GM23338 (cell line): ENCODE results near the gene KLHL36. TPM values are rescaled to one million over a fixed set of nuclear protein-coding genes. Genes with fewer than 3 reads are reported as not detected.

Source experiments
- ATAC-seq: fragments of 200-7000 bp; cut with Tn5 transposase; 3 replicates; pipeline ENCODE4 v1.9.1; 2020
- DNase-seq: peaks from one replicate; pipeline ENCODE4 v3.0.0-alpha.2; 2015; ENCODE audit warnings: low spot score
- H2AFZ ChIP-seq: fragments of 200-600 bp; sonication (generic); 2 replicates; pipeline ENCODE4 v1.8.0; 2016; ENCODE audit warnings: antibody characterized with exemption, mild to moderate bottlenecking, moderate library complexity
- H3F3A ChIP-seq: fragments of 200-600 bp; sonication (generic); replicated peaks from 2 replicates; pipeline ENCODE4 v1.8.0; 2017; ENCODE audit warnings: antibody characterized with exemption, mixed run types, low read depth
- H3K27ac ChIP-seq: fragments of 200-600 bp; sonication (generic); 2 replicates; pipeline ENCODE4 v1.6.1; 2016; ENCODE audit warnings: low read depth
- H3K27me3 ChIP-seq: fragments of 200-600 bp; sonication (generic); 2 replicates; pipeline ENCODE4 v1.8.0; 2016; ENCODE audit warnings: mild to moderate bottlenecking, mixed run types, moderate library complexity; ENCODE audit not compliant: insufficient read depth
- H3K36me3 ChIP-seq: fragments of 200-600 bp; sonication (generic); 2 replicates; pipeline ENCODE4 v1.8.0; 2016; ENCODE audit warnings: mild to moderate bottlenecking; ENCODE audit not compliant: insufficient read depth
- H3K4me1 ChIP-seq: fragments of 200-600 bp; sonication (generic); 2 replicates; pipeline ENCODE4 v1.8.0; 2016; ENCODE audit warnings: mild to moderate bottlenecking, moderate library complexity; ENCODE audit not compliant: insufficient read depth
- H3K4me2 ChIP-seq: fragments of 200-600 bp; sonication (generic); 2 replicates; pipeline ENCODE4 v1.7.1; 2017; ENCODE audit warnings: mixed run types
- H3K4me3 ChIP-seq: fragments of 200-600 bp; sonication (generic); 2 replicates; pipeline ENCODE4 v1.6.1; 2016; ENCODE audit warnings: mixed run types
- H3K79me2 ChIP-seq: fragments of 200-600 bp; sonication (generic); replicated peaks from 2 replicates; pipeline ENCODE4 v1.8.0; 2017; ENCODE audit warnings: mild to moderate bottlenecking; ENCODE audit not compliant: insufficient read depth
- H3K9me2 ChIP-seq: fragments of 200-600 bp; sonication (generic); 2 replicates; pipeline ENCODE4 v1.8.0; 2017; ENCODE audit not compliant: insufficient read depth
- H4K20me1 ChIP-seq: fragments of 200-600 bp; sonication (generic); replicated peaks from 2 replicates; pipeline ENCODE4 v1.8.0; 2017; ENCODE audit warnings: mild to moderate bottlenecking; ENCODE audit not compliant: insufficient read depth
- H3K27ac Mint-ChIP-seq: 2 replicates; pipeline ENCODE4 v1.8.0; 2020; ENCODE audit warnings: inconsistent platforms, mild to moderate bottlenecking, moderate library complexity, mixed read lengths
- H3K27me3 Mint-ChIP-seq: 3 replicates; pipeline ENCODE4 v1.8.0; 2022; ENCODE audit warnings: low read depth, mild to moderate bottlenecking, moderate library complexity, mixed read lengths, inconsistent platforms; ENCODE audit not compliant: insufficient read depth, poor library complexity
- H3K36me3 Mint-ChIP-seq: 3 replicates; pipeline ENCODE4 v1.8.0; 2021; ENCODE audit warnings: low read depth, mild to moderate bottlenecking, inconsistent platforms, moderate library complexity, mixed read lengths
- H3K4me1 Mint-ChIP-seq: 3 replicates; pipeline ENCODE4 v1.8.0; 2020; ENCODE audit warnings: mild to moderate bottlenecking, inconsistent platforms, mixed read lengths
- H3K4me3 Mint-ChIP-seq: 3 replicates; pipeline ENCODE4 v1.8.0; 2021; ENCODE audit warnings: moderate library complexity, mild to moderate bottlenecking, inconsistent platforms, mixed read lengths
- H3K9me3 Mint-ChIP-seq: 3 replicates; pipeline ENCODE4 v1.8.0; 2020; ENCODE audit warnings: moderate library complexity, mild to moderate bottlenecking, inconsistent platforms, mixed read lengths
- CREB1 ChIP-seq: fragments of 250-450 bp; sonication (Bioruptor Pico); IDR thresholded peaks from 2 replicates; pipeline ENCODE4 v1.5.0; 2020; ENCODE audit warnings: low read depth, mild to moderate bottlenecking, moderate library complexity
- CTCF ChIP-seq, 2 experiments: fragments of 200-600 bp in 1 of 2; sonication (generic) in 1 of 2; conservative IDR thresholded peaks; 2 replicates each; pipeline versions ENCODE4 v1.5.1 to v1.6.1; 2016 to 2017; ENCODE audit warnings: antibody characterized with exemption in 2 of 2, low read depth in 2 of 2, mild to moderate bottlenecking in 2 of 2, moderate library complexity in 1 of 2
- ETS1 ChIP-seq: IDR thresholded peaks from 2 replicates; pipeline ENCODE4 v1.6.1; 2016; ENCODE audit warnings: antibody characterized with exemption
- EZH2 ChIP-seq: fragments of 200-600 bp; sonication (generic); IDR thresholded peaks from one replicate; pipeline ENCODE4 v1.8.0; 2017; ENCODE audit warnings: antibody characterized with exemption, mild to moderate bottlenecking, low read depth; ENCODE audit not compliant: unreplicated experiment
- EZH2phosphoT487 ChIP-seq: fragments of 200-600 bp; sonication (generic); IDR thresholded peaks from one replicate; pipeline ENCODE4 v1.8.1; 2018; ENCODE audit warnings: antibody characterized with exemption; ENCODE audit not compliant: unreplicated experiment
- JUNB ChIP-seq: IDR thresholded peaks from one replicate; pipeline ENCODE4 v1.6.1; 2016; ENCODE audit warnings: antibody characterized with exemption; ENCODE audit not compliant: unreplicated experiment
- NANOG ChIP-seq: IDR thresholded peaks from 2 replicates; pipeline ENCODE4 v1.6.1; 2016; ENCODE audit warnings: antibody characterized with exemption, borderline replicate concordance
- POLR2AphosphoS5 ChIP-seq: IDR thresholded peaks from 2 replicates; pipeline ENCODE4 v1.6.1; 2016; ENCODE audit warnings: antibody characterized with exemption, low read depth
- STAT1 ChIP-seq: IDR thresholded peaks from one replicate; pipeline ENCODE4 v1.6.1; 2016; ENCODE audit warnings: antibody characterized with exemption; ENCODE audit not compliant: unreplicated experiment
- ZNF114 ChIP-seq: fragments of 250-450 bp; sonication (Bioruptor Pico); IDR thresholded peaks from 2 replicates; pipeline ENCODE4 v1.5.0; 2020; ENCODE audit warnings: mild to moderate bottlenecking, moderate library complexity
- ZNF331 ChIP-seq: fragments of 250-450 bp; sonication (Bioruptor Pico); IDR thresholded peaks from 2 replicates; pipeline ENCODE4 v1.5.0; 2020; ENCODE audit warnings: low read depth, mild to moderate bottlenecking, moderate library complexity
- polyA plus RNA-seq: library from polyadenylated mRNA; unstranded; fragments of >200 nt; fragmentation: Nextera tagmentation; extraction: Ambion mirVana; gene quantifications from 2 replicates; pipeline ENCODE4 v1.2.1, GENCODE V29; 2016
- total RNA-seq: library from RNA; depleted of rRNA; stranded (reverse); fragments of >200 nt; shearing (Covaris generic); gene quantifications from 2 replicates; pipeline ENCODE4 v1.2.3, GENCODE V29; 2014
- TF ChIP-seq, protein P1 (sequence below): fragments of 250-450 bp; sonication (Bioruptor Pico); IDR thresholded peaks from 2 replicates; pipeline ENCODE4 v1.5.0; 2020; ENCODE audit warnings: mild to moderate bottlenecking, moderate library complexity
- TF ChIP-seq, protein P2 (sequence below): IDR thresholded peaks from one replicate; pipeline ENCODE4 v1.6.1; 2018; ENCODE audit warnings: antibody characterized with exemption; ENCODE audit not compliant: unreplicated experiment

KLHL36 gene
- total and polyA plus RNA-seq, 2 experiments from 2014 or later: 13.4 to 70.4 TPM

DNA sequence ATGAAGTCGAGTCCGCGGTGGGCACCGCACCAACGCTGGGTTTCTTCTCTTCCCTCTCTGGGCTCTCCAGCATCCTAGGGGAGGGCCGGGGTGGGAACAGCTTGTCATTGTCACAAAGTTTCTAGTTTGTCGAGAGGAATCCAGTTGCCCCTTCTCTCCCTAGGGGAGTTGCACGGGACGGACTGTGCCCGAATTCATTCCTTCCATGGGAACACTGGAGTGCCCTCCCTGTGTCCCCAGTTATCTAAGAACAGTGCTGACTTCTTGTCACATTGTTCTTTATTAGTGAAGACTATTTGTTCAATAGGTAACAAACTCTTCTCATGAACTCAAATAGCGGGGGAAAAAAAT lies 1.2 kb downstream of the KLHL36 start:
- H3K9me3 Mint-ChIP-seq: no peaks in the 10 kb centered on the region
- no peak; the same call in 2 of the 3 replicates for ATAC-seq
- H3K4me3 ChIP-seq: peak overlapping the region; percentile 82
- no peaks in the 10 kb centered on the region; the same call in 1 of the 2 replicates for H4K20me1 ChIP-seq
- H3K27me3 ChIP-seq: peaks cover 16% of the 10 kb centered on the region
- no peak for DNase-seq
- H3K4me1 Mint-ChIP-seq: peaks cover 8% of the 10 kb centered on the region; the same call in 2 of the 3 replicates
- peak overlapping the region; percentile 73 for H3K4me3 Mint-ChIP-seq
- no peaks in the 10 kb centered on the region for H3K79me2 ChIP-seq
- no peak overlapping the region for H3K27ac ChIP-seq
- H3K4me1 ChIP-seq: no peaks in the 10 kb centered on the region; the same call in 1 of the 2 replicates
- peaks cover 14% of the 10 kb centered on the region for H3K36me3 Mint-ChIP-seq
- peaks cover 8% of the 10 kb centered on the region for H3F3A ChIP-seq
- H3K27ac Mint-ChIP-seq: no peak overlapping the region
- H2AFZ ChIP-seq: no peak overlapping the region
- peak overlapping the region; percentile 97 for H3K4me2 ChIP-seq
- TF ChIP-seq STAT1 (no peak), CTCF (conservative IDR thresholded peaks at IDR 0.05; ENCODE audit: low read depth in 2 of 2) (no peak), EZH2phosphoT487 (no peak), JUNB (no peak), POLR2AphosphoS5 (no peak), ETS1 (no peak), CREB1 (no peak), ZNF331 (CRISPR knock-in tag) (no peak), EZH2 (no peak), ZNF114 (CRISPR knock-in tag) (no peak), NANOG (no peak)
- TF ChIP-seq, protein P1, sequence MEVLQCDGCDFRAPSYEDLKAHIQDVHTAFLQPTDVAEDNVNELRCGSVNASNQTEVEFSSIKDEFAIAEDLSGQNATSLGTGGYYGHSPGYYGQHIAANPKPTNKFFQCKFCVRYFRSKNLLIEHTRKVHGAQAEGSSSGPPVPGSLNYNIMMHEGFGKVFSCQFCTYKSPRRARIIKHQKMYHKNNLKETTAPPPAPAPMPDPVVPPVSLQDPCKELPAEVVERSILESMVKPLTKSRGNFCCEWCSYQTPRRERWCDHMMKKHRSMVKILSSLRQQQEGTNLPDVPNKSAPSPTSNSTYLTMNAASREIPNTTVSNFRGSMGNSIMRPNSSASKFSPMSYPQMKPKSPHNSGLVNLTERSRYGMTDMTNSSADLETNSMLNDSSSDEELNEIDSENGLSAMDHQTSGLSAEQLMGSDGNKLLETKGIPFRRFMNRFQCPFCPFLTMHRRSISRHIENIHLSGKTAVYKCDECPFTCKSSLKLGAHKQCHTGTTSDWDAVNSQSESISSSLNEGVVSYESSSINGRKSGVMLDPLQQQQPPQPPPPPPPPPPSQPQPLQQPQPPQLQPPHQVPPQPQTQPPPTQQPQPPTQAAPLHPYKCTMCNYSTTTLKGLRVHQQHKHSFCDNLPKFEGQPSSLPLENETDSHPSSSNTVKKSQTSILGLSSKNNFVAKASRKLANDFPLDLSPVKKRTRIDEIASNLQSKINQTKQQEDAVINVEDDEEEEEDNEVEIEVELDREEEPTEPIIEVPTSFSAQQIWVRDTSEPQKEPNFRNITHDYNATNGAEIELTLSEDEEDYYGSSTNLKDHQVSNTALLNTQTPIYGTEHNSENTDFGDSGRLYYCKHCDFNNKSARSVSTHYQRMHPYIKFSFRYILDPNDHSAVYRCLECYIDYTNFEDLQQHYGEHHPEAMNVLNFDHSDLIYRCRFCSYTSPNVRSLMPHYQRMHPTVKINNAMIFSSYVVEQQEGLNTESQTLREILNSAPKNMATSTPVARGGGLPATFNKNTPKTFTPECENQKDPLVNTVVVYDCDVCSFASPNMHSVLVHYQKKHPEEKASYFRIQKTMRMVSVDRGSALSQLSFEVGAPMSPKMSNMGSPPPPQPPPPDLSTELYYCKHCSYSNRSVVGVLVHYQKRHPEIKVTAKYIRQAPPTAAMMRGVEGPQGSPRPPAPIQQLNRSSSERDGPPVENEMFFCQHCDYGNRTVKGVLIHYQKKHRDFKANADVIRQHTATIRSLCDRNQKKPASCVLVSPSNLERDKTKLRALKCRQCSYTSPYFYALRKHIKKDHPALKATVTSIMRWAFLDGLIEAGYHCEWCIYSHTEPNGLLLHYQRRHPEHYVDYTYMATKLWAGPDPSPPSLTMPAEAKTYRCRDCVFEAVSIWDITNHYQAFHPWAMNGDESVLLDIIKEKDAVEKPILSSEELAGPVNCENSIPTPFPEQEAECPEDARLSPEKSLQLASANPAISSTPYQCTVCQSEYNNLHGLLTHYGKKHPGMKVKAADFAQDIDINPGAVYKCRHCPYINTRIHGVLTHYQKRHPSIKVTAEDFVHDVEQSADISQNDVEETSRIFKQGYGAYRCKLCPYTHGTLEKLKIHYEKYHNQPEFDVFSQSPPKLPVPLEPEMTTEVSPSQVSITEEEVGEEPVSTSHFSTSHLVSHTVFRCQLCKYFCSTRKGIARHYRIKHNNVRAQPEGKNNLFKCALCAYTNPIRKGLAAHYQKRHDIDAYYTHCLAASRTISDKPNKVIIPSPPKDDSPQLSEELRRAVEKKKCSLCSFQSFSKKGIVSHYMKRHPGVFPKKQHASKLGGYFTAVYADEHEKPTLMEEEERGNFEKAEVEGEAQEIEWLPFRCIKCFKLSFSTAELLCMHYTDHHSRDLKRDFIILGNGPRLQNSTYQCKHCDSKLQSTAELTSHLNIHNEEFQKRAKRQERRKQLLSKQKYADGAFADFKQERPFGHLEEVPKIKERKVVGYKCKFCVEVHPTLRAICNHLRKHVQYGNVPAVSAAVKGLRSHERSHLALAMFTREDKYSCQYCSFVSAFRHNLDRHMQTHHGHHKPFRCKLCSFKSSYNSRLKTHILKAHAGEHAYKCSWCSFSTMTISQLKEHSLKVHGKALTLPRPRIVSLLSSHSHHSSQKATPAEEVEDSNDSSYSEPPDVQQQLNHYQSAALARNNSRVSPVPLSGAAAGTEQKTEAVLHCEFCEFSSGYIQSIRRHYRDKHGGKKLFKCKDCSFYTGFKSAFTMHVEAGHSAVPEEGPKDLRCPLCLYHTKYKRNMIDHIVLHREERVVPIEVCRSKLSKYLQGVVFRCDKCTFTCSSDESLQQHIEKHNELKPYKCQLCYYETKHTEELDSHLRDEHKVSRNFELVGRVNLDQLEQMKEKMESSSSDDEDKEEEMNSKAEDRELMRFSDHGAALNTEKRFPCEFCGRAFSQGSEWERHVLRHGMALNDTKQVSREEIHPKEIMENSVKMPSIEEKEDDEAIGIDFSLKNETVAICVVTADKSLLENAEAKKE (CRISPR knock-in tag): no peak
- TF ChIP-seq, protein P2, sequence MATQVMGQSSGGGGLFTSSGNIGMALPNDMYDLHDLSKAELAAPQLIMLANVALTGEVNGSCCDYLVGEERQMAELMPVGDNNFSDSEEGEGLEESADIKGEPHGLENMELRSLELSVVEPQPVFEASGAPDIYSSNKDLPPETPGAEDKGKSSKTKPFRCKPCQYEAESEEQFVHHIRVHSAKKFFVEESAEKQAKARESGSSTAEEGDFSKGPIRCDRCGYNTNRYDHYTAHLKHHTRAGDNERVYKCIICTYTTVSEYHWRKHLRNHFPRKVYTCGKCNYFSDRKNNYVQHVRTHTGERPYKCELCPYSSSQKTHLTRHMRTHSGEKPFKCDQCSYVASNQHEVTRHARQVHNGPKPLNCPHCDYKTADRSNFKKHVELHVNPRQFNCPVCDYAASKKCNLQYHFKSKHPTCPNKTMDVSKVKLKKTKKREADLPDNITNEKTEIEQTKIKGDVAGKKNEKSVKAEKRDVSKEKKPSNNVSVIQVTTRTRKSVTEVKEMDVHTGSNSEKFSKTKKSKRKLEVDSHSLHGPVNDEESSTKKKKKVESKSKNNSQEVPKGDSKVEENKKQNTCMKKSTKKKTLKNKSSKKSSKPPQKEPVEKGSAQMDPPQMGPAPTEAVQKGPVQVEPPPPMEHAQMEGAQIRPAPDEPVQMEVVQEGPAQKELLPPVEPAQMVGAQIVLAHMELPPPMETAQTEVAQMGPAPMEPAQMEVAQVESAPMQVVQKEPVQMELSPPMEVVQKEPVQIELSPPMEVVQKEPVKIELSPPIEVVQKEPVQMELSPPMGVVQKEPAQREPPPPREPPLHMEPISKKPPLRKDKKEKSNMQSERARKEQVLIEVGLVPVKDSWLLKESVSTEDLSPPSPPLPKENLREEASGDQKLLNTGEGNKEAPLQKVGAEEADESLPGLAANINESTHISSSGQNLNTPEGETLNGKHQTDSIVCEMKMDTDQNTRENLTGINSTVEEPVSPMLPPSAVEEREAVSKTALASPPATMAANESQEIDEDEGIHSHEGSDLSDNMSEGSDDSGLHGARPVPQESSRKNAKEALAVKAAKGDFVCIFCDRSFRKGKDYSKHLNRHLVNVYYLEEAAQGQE: no peak
- peaks cover 8% of the 10 kb centered on the region for H3K27me3 Mint-ChIP-seq
- no peaks in the 10 kb centered on the region for H3K36me3 ChIP-seq
- no peaks in the 10 kb centered on the region for H3K9me2 ChIP-seq
